NCI-H526 (cell line): ENCODE data around the gene MTX1.
"Not testable (repeated sequence)": the region's sequence is repeated elsewhere in the genome, so short reads cannot be mapped to it uniquely, and the experiment has no call there.

Source experiments
- DNase-seq, 2 experiments: peaks; one replicate each; lab custom pipeline; 2025; lab: John Stamatoyannopoulos, UW

MTX1 gene

DNA sequence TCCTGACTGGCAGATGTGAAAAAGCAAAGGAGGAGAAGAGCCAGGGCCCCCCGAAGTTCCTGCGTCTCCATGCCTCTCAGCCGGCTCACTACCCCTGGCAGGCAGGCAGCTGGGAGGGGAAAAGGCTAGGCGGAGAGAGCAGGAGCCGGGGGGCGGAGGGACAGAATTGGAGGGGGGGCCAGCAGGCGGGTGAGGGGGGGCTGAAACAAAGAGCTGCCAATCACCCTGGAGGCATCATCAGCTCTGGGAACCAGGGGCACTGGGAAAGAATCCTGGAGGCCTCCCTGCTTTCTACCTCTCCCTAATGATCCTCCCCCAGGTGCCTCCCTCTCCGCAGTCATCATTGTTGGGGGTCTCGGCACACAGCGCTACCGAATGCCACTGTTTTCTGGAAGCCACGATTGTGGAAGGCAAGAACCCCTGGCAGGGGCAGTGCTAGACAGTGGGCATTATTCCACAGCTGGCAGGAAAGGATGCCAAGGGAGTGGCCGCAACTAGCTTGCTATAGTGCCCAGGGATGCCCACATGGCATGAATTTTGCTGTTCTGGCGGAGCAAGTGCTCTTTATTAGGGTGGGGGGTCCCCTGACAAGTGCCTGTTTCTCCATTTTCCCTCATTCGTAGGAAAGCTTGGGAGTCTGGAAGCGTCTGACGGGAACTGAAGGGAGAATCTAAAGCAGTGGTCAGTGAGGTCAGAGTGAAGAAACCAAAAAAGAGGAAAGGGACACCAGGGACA is 522 bp upstream of the MTX1 start, which contains the start of gene THBS3:
Gene THBS3, minus strand, starts transcription at position 92 of the 735 bp plus-strand sequence. Its CDS starts 21 bp downstream, at position 71.
- DNase-seq = peak in 1 of 2 experiments; percentile 66

DNA sequence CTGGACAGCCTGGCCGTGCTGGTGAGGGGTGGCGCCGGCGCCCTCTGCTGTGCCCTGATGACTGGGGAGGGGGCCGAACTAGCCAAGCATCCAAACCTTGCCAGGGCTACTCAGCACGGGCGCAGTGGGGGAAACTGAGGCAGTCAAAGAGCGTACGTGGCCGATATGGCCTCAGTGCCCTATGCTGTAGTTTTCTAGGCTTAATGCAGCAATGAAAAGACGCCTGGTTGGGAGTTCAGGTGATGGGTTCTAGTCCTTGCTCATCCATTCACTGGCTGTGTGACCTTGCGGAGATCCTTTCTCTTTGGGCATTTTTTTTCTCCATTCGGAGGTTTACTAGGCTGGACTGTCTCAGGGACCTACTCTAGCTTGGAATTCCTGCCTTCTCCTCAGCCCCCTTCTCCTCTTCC is 822 bp downstream of the MTX1 start:
- DNase-seq = no peak

DNA sequence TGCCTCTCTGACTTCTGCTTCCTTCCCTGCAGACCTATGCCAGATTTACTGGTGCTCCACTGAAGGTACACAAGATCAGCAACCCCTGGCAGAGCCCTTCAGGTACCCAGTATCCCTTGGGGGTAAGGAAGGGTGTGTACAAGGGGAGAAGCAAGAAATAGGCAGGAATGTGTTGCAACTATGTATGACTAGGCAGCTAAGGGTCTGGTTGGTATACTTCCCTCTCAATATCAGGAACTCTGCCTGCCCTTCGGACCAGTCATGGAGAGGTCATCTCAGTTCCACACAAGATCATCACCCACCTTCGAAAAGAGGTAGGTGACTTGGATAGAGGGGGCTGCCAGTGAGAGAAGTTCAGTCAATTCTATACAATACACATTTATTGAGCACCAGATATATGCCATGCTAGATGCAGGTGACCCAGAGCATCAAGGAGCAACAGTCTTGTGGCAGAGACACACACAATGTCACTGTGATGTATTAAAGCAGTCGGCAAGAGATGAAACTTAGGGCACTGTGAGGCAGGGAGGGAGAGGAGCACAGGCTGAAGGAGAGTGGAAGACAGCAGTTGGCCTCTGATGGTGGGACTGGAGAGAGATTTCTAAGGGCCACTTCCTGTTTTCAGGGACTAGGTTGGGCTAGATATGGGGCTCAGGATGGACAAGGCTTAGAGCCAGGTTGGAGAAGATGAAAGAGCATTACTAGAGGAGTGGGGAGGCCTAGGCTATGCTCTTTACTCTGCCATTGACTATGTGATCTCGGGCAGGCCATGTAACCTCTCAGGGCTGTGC is 2.0 kb downstream of the MTX1 start:
- DNase-seq = no peak

DNA sequence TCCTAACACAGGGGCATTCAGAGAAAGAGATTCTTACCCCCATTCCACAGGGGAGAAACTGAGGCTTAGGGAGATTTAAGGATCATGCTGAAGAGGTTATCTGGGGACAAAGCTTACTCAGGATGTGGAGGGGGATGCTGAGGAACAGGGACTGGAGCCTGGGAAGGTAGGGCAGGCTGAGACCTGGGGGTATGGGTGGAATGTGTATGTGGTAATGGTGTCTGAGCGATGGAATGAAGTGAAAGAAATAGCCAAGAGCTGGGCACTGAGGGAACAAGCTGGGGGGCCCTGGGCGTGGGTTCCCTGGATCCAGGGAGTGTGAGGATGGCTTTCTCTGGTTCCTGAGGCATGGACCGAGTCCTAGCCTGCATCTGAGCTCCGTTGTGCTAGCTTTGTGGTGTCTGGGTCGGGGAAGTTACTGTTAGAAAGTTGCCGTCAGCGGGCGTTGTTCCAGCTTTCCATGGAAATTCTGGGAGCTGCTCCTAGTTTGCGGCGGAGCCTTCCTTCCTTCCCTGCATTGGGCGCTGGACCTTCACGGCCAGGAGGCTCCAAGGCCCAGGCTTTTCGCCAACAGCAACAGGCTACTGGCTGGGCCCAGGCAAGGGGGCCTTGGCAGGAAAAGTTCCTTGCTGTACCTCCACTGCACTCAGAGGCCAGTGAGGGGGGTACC is 3.0 kb downstream of the MTX1 start:
- not testable (repeated sequence) for DNase-seq

DNA sequence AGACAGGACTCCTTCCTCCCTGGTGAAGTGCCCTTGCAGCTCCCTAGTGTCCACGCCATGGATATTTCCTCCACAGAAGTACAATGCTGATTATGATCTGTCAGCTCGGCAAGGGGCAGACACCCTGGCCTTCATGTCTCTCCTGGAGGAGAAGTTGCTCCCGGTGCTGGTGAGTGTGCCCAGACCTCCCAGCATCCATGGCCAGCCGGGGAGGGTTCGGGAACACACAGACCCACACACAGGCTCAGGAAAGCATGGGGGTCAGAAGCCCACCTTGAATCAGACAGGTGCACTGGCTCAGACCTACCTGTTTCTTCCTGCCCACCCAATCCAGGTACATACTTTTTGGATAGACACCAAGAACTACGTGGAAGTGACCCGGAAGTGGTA is 3.6 kb downstream of the MTX1 start:
- not testable (repeated sequence) for DNase-seq

DNA sequence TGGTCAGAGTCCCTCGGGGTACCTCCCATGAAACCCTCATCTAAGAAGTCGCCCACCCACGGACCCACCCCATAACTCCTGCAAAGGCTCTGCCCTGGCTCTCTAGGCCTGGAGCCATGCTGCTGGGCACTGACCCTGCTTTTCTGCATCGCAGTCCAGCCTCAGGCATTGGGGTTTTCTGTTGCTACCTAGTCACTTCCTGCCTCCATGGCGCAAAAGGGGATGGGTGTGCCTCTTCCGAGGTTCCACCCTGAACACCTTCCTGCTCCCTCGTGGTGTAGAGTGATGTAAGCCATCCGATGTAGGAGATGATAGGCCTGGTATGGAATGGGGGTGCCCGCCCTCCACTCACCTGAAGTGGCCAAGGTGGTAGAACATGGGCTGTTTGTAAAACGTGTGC is 6.2 kb downstream of the MTX1 start:
- not testable (repeated sequence) for DNase-seq

DNA sequence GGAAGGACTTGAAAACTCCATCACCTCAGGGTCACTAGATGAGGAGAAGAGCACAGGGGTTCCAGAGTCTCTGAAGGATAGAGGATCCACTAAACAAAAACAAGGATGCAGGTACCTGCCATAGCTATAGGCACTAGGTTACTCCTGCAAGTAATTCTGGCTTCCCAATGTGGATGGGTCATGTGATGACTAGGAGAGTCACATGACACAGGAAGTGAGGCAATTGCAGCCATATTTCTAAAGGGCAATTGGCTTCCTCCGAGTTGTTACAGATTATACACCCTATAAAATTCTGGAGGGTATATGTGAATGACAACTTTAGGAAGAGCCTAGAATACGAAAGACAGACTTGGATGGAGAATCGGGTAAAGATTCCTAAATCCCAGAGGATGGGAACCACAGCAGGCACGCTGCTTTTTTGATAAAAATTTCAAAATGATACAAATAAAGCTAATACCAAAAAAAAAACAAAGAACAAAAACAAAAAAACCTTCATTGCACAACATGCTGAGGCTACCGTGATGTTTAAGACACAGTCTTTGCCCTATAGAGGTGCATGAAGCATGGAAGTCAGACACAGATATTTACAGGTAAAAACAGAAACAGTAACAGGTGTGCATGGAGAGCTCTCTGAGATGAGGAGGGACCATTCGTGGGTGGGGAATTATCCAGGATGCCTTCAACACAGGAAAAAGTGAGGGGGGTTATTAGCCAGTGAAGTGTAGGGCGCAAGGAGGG is 10.5 kb downstream of the MTX1 start:
- DNase-seq = peak; percentile 46 to 76

DNA sequence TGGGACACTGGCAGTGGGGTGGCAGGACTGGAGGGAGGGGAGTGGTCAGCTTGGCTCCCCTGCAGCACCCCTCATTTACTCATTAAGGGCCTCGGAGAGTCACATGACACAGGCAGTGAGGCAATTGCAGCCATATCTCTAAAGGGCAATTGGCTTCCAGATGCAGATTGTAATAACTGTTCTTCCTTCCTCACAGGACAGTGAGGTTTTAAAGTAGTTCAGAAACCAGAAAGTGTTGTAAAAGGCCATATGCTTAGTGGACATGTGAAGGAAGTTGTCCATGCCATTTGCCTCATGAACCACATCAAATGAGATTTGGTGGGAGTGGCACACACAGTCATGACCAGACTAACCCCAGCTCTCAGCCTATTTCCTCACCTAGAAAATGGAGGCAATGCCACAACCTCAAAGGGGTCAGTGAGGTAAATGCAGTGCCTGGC is 11.1 kb downstream of the MTX1 start:
- DNase-seq = peak in 1 of 2 experiments; percentile 43

DNA sequence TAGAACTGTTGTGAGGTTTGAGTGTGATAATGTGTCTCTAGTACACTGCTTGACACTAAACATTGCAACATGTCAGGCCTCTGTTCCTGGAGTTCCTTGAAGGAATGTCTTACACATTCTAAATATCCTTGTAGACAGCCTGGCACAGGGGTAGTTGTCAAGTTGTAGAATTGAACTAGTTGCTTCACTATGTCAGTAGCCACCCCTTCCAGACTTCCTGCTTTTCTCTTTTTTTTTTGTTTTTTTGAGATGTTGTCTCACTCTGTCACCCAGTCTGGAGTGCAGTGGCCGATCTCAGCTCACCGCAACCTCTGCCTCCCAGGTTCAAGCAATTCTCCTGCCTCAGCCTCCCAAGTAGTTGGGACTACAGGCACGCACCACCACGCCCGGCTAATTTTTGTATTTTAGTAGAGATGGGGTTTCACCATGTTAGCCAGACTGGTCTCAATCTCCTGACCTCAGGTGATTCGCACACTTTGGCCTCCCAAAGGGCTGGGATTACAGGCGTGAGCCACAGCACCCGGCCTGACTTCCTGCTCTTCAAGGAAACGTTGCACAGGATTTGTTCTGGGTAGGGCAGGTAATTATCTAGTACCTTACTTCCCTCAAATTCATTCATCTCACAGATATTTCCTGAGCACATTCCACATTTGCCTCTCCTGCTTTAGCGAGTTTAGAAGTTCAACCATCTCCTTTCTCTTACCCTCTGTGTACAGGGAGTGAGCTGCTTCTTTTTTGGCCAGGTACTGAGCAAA is 11.9 kb downstream of the MTX1 start:
- DNase-seq = not testable (repeated sequence)

DNA sequence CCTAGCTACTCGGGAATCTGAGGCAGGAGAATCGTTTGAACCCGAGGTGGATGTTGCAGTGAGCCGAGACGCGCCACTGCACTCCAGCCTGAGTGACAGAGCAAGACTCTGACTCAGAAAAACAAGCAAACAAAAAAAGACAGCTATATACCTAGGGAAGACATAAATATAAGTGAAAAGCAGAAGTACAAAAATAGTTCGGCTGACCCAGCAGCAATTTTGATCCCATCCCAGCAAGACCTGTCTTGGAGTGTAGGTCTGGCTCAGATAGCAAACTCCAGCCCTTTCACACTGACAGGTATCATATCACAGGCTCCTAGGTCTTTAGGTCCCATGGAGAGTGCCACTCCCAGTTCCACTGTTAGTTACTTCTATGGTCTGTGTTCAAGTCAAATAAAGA is 14.6 kb downstream of the MTX1 start:
- DNase-seq = no peak

DNA sequence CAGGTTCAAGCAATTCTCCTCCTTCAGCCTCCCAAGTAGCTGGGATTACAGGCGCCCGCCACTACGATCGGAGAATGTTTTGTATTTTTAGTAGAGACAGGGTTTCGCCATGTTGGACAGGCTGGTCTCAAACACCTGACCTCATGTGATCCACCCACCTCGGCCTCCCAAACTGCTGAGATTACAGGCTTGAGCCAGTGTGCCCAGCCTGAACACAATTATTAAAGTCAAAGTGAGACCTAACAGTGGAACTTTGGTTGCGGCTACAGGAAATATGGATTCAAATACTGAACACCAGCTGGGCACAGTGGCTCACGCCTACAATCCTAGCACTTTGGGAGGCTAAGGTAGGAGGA is 16.9 kb downstream of the MTX1 start:
- DNase-seq = not testable (repeated sequence)

DNA sequence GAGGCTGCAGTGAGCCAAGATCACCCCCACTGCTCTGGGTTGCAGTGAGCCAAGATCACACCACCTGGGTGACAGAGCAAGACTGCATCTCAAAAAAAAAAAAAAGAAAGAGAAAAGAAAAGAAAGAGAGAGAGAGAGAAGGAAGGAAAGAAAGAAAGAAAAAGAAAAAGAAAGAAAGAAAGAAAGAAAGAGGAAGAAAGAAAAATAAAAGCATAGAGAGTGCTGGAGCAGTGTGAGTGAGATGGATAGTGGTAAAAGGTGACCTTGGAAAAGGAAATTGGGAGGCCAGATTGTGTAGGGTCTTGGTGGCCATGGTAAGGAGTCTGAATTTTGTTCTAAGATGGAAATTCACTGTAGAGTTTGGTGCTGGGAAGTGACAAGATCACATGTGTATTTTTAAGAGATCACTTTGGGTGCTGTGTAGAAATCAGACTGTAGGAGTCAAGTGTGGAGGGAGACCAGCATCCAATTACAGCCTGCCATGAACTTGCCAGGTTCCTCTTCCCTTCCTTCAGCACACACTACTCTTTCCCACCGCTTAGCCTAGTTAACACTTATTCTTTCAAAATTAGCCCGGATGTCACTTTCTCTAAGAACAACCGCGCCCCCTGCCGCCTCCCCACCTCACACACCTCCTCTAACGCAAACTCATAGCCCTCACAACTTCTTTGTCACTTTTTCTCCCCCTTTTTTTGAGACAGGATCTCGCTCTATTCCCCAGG is 17.9 kb downstream of the MTX1 start:
- peak; percentile 82 to 93 for DNase-seq

DNA sequence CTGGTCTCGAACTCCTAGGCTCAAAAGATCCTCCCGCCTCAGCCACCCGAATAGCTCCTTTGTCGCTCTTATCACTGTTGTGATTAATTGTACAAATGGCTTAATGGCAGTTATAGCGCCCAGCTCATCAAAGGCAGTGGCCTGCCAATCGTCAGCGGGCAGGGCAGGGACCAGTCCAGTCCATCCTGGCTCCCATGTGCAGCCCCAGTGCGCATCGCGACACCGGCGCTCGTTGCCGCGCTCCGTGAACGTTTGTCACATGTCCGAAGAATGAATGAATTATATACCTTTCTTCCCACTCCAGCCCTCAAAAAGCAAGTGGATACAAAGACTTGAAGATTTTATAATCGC is 18.4 kb downstream of the MTX1 start:
- peak; percentile 82 to 87 for DNase-seq

DNA sequence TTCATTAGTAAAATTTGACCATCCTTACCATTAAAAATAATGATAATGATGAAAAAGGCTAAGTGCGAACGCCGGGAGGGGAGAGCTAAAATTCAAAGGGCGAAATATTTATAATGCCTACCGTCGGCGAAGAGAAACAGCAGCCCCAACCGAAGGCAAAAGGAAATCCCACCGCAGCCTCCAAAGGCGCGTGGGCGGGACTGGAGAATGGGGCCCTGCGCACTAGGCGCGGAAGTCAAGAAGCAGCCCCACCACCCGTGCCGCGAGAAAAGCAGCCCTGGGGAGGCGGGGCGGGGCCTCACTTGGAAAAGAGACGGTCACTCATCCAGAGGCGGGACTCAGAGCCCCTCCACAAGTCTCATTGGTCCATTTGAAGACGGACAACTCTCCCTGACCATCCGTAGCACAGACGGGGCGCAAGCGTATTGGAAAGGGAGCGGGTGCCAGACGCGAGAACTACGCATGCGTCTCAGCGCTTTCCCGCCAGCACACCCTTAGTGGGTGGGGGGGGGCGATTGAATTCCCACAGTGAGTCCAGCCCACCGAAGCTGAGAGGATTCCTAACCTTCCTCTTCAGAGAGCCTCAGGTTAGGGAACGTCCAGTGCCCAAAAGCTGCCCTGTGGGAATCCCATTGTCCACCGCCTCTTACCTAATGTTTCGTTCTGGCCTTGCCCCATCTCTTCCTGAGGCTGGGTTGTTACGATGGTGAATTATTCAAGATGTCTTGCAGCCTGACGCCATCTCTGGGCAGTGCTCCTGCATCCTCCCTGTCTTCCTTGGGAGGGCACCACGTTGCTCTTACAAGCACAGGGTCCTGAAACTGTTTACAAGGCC is 19.0 kb downstream of the MTX1 start:
- peak; percentile 100 for DNase-seq

DNA sequence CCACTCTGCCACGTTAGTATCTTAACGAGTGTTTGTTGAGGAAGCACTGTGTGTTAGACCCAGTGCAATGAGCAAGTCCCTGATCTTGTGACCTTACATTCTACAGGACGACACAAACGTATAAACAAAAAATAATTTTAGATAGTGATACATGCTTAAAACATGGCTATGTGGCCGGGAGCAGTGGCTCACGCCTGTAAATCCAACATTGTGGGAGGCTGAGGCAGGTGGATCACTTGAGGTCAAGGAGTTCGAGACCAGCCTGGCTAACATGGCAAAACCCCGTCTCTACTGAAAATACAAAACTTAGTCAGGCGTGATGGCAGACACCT is 19.6 kb downstream of the MTX1 start:
- DNase-seq = no peak

DNA sequence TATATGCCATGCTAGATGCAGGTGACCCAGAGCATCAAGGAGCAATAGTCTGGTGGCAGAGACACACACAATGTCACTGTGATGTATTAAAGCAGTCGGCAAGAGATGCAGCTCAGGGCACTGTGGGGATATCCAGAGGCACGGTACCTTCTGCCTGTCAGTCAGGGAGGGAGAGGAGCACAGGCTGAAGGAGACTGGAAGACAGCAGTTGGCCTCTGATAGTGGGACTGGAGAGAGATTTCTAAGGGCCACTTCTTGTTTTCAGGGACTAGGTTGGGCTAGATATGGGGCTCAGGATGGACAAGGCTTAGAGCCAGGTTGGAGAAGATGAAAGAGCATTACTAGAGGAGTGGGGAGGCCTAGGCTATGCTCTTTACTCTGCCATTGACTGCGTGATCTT is 22.8 kb downstream of the MTX1 start:
- DNase-seq = not testable (repeated sequence)

DNA sequence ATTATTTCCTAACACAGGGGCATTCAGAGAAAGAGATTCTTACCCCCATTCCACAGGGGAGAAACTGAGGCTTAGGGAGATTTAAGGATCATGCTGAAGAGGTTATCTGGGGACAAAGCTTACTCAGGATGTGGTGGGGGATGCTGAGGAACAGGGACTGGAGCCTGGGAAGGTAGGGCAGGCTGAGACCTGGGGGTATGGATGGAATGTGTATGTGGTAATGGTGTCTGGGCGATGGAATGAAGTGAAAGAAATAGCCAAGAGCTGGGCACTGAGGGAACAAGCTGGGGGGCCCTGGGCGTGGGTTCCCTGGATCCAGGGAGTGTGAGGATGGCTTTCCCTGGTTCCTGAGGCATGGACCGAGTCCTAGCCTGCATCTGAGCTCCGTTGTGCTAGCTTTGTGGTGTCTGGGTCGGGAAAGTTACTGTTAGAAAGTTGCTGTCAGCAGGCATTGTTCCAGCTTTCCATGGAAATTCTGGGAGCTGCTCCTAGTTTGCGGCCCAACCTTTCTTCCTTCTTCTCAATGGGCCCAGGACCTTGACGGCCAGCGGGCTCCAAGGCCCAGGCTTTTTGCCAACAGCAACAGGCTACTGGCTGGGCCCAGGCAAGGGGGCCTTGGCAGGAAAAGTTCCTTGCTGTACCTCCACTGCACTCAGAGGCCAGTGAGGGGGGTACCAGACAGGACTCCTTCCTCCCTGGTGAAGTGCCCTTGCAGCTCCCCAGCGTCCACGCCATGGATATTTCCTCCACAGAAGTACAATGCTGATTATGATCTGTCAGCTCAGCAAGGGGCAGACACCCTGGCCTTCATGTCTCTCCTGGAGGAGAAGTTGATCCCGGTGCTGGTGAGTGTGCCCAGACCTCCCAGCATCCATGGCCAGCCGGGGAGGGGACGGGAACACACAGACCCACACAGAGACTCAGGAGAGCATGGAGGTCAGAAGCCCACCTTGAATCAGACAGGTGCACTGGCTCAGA is 23.8 kb downstream of the MTX1 start:
- not testable (repeated sequence) for DNase-seq

DNA sequence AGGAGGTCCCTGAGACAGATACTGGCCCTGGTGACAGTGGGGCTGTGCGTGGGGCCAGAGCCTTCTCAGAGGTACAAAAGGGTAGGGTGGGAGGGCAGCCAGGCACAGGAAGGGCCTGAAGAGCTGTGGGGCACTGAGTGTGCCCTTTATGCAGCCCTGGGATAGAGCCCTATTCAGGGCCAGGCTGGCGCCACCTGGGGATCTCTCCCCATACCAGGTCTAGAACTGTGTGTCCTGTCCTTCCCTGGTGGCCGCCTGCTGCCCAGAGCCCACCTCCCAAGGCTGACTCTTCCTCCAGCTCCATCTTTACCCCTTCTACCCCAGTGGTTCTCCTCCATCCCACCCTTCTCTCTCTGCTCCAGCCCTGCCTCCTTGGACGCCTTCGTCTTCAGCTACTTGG is 25.0 kb downstream of the MTX1 start:
- not testable (repeated sequence) for DNase-seq

DNA sequence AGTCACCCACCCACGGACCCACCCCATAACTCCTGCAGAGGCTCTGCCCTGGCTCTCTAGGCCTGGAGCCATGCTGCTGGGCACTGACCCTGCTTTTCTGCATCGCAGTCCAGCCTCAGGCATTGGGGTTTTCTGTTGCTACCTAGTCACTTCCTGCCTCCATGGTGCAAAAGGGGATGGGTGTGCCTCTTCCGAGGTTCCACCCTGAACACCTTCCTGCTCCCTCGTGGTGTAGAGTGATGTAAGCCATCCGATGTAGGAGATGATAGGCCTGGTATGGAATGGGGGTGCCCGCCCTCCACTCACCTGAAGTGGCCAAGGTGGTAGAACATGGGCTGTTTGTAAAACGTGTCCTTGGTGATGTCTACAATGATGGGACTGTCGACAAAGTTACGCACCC is 26.9 kb downstream of the MTX1 start:
- DNase-seq = not testable (repeated sequence)
